Mononuclear cell (primary cell): Measurements from ENCODE around the gene DIRAS1. TPM values are rescaled to one million over a fixed set of nuclear protein-coding genes. Genes with fewer than 3 reads are reported as not detected.

Source experiments
- total RNA-seq: library from RNA; depleted of rRNA; stranded (reverse); fragments of >200 nt; gene quantifications from one replicate; pipeline ENCODE4 v1.2.3, GENCODE V29; 2012

Gene DIRAS1
- total RNA-seq, 1 donor, result 1.2 TPM

Other genes with a start within 250 kb of the DIRAS1 start
- gene GADD45B, start 245.2 kb downstream of the DIRAS1 start, total RNA-seq, result 528 TPM
- 2.0 TPM for gene GNG7, start 18.7 kb downstream of the DIRAS1 start, total RNA-seq
- gene SLC39A3, start 18.6 kb upstream of the DIRAS1 start, total RNA-seq, result 11.5 TPM
- gene SGTA, start 61.9 kb upstream of the DIRAS1 start, total RNA-seq, result 23.0 TPM
- 15.4 TPM for gene THOP1, start 64.1 kb upstream of the DIRAS1 start, total RNA-seq
- 1.8 TPM for gene ZNF554, start 98.5 kb upstream of the DIRAS1 start, total RNA-seq
- 3.1 TPM for gene ZNF555, start 120.1 kb upstream of the DIRAS1 start, total RNA-seq
- gene ZNF556, start 146.0 kb upstream of the DIRAS1 start, total RNA-seq, result not detected
- 1.0 TPM for gene ZNF57, start 179.6 kb upstream of the DIRAS1 start, total RNA-seq
- 1.4 TPM for gene ZNF77, start 223.6 kb upstream of the DIRAS1 start, total RNA-seq